HG02759 (cell line): ENCODE results near the gene IRF5.

ENCODE experiments used
- ATAC-seq: cut with Tn5 transposase; IDR thresholded peaks from one replicate; pipeline ENCODE4 v1.9.1; 2021; ENCODE audit warnings: mild to moderate bottlenecking, moderate library complexity; ENCODE audit not compliant: unreplicated experiment

IRF5 gene

GRCh38 chr7:128937647-128938543 lies at the start of gene IRF5:
Gene IRF5, plus strand, starts transcription at chr7:128937927. Its CDS starts 4,155 bp downstream, at chr7:128942082.
- ATAC-seq: peak; percentile 14

GRCh38 chr7:128888039-128888755 lies 49.5 kb upstream of the IRF5 start:
- no peak for ATAC-seq

GRCh38 chr7:128888756-128889095 lies 49.0 kb upstream of the IRF5 start:
- ATAC-seq: no peak

GRCh38 chr7:128889121-128889520 lies 48.6 kb upstream of the IRF5 start:
- no peak for ATAC-seq

- ATAC-seq: no peak
Measured at GRCh38 chr7:128890306-128891109, 47.2 kb upstream of the IRF5 start.

- ATAC-seq: no peak
Measured at GRCh38 chr7:128891110-128891941, 46.4 kb upstream of the IRF5 start.

- no peak for ATAC-seq
Measured at GRCh38 chr7:128891942-128892269, 45.8 kb upstream of the IRF5 start.

- no peak for ATAC-seq
Measured at GRCh38 chr7:128892521-128893250, 45.0 kb upstream of the IRF5 start.

GRCh38 chr7:128893251-128894100 lies 44.3 kb upstream of the IRF5 start:
- no peak for ATAC-seq

GRCh38 chr7:128894101-128894440 lies 43.7 kb upstream of the IRF5 start:
- ATAC-seq: no peak

- no peak for ATAC-seq
Measured at GRCh38 chr7:128895320-128895719, 42.4 kb upstream of the IRF5 start.

- no peak for ATAC-seq
Measured at GRCh38 chr7:128899392-128899791, 38.3 kb upstream of the IRF5 start.

GRCh38 chr7:128900237-128900636 lies 37.5 kb upstream of the IRF5 start:
- ATAC-seq: no peak

- no peak for ATAC-seq
Measured at GRCh38 chr7:128902761-128903585, 34.8 kb upstream of the IRF5 start.

GRCh38 chr7:128903621-128904361 lies 33.9 kb upstream of the IRF5 start:
- no peak for ATAC-seq

- ATAC-seq: peak; percentile 39
Measured at GRCh38 chr7:128904381-128905197, 33.1 kb upstream of the IRF5 start.
